IMR-90 (cell line): Measurements from ENCODE around the gene ATP2C2. TPM values are rescaled to one million over a fixed set of nuclear protein-coding genes. Genes with fewer than 3 reads are reported as not detected.

Experiments
- ATAC-seq: fragments of 200-7000 bp; cut with Tn5 transposase; 2 replicates; pipeline ENCODE4 v1.9.1; 2020; ENCODE audit warnings: low read depth, mild to moderate bottlenecking, moderate library complexity
- BruUV-seq: library from RNA; stranded (reverse); fragments of 400-500 nt; replicated peaks from 2 replicates; lab custom pipeline; 2021; lab: Mats Ljungman, UMichigan
- CTCF ChIA-PET: fragments of 300-600 bp; formaldehyde crosslinking; extraction: SDS; loops from one replicate; lab custom pipeline; 2021; ENCODE audit warnings: antibody characterized with exemption; lab: Yijun Ruan, JAX
- POLR2A ChIA-PET: fragments of 300-600 bp; sonication (Branson Sonifier 250); formaldehyde crosslinking; loops from one replicate; lab custom pipeline; 2022; ENCODE audit warnings: antibody characterized with exemption; ENCODE audit not compliant: unreplicated experiment; lab: Charles Lee
- DNase-seq: peaks from one replicate; pipeline ENCODE4 v3.0.0; 2013
- H2AFZ ChIP-seq: replicated peaks from 2 replicates; pipeline ENCODE3; 2013; ENCODE audit warnings: low read length, mild to moderate bottlenecking; ENCODE audit not compliant: poor library complexity
- H2AK5ac ChIP-seq: 2 replicates; pipeline ENCODE4 v1.6.1; 2013; ENCODE audit warnings: low read depth, low read length, inconsistent platforms
- H2AK9ac ChIP-seq: replicated peaks from 2 replicates; pipeline ENCODE3; 2013; ENCODE audit warnings: mild to moderate bottlenecking, low read depth, low read length, moderate library complexity; ENCODE audit not compliant: poor library complexity
- H2BK120ac ChIP-seq: 2 replicates; pipeline ENCODE4 v1.6.1; 2013; ENCODE audit warnings: low read depth, low read length, inconsistent platforms
- H2BK15ac ChIP-seq: 3 replicates; pipeline ENCODE4 v1.6.1; 2013; ENCODE audit warnings: low read depth, low read length, inconsistent platforms
- H2BK20ac ChIP-seq: 2 replicates; pipeline ENCODE4 v1.6.1; 2013; ENCODE audit warnings: low read depth, mild to moderate bottlenecking, inconsistent platforms, low read length, moderate library complexity
- H2BK5ac ChIP-seq: 2 replicates; pipeline ENCODE4 v1.6.1; 2013; ENCODE audit warnings: mild to moderate bottlenecking, low read depth, low read length, inconsistent platforms; ENCODE audit not compliant: poor library complexity, severe bottlenecking
- H3K14ac ChIP-seq: replicated peaks from 2 replicates; pipeline ENCODE4 v1.6.1; 2013; ENCODE audit warnings: low read depth, low read length, inconsistent platforms
- H3K18ac ChIP-seq: 2 replicates; pipeline ENCODE4 v1.6.1; 2013; ENCODE audit warnings: low read depth, low read length, control low read depth
- H3K23ac ChIP-seq: 2 replicates; pipeline ENCODE4 v1.6.1; 2013; ENCODE audit warnings: low read depth, low read length, inconsistent platforms
- H3K27ac ChIP-seq: 2 replicates; pipeline ENCODE4 v1.5.1; 2013; ENCODE audit warnings: mild to moderate bottlenecking, control low read depth, low read length; ENCODE audit not compliant: insufficient read depth
- H3K27me3 ChIP-seq: 2 replicates; pipeline ENCODE4 v1.6.1; 2013; ENCODE audit warnings: low read length; ENCODE audit not compliant: control insufficient read depth, insufficient read depth
- H3K36me3 ChIP-seq: 2 replicates; pipeline ENCODE4 v1.6.1; 2013; ENCODE audit warnings: low read length, mixed read lengths; ENCODE audit not compliant: control insufficient read depth, insufficient read depth
- H3K4ac ChIP-seq: 2 replicates; pipeline ENCODE4 v1.6.1; 2013; ENCODE audit warnings: low read depth, low read length, inconsistent platforms
- H3K4me1 ChIP-seq: 2 replicates; pipeline ENCODE4 v1.6.1; 2013; ENCODE audit warnings: low read length, mixed read lengths; ENCODE audit not compliant: control insufficient read depth, insufficient read depth
- H3K4me2 ChIP-seq: 2 replicates; pipeline ENCODE4 v1.6.1; 2013; ENCODE audit warnings: low read depth, mild to moderate bottlenecking, control low read depth, low read length, moderate library complexity
- H3K4me3 ChIP-seq: 2 replicates; pipeline ENCODE4 v1.5.1; 2013; ENCODE audit warnings: low read depth, mild to moderate bottlenecking, control low read depth, low read length, moderate library complexity; ENCODE audit not compliant: insufficient read depth
- H3K56ac ChIP-seq: 2 replicates; pipeline ENCODE4 v1.6.1; 2013; ENCODE audit warnings: low read length, inconsistent platforms; ENCODE audit not compliant: insufficient read depth; ENCODE audit errors: extremely low read depth
- H3K79me1 ChIP-seq, 2 experiments: 2 replicates each; pipeline ENCODE4 v1.6.1; 2013; ENCODE audit warnings: low read length in 2 of 2, inconsistent platforms in 1 of 2, low read depth in 1 of 2
- H3K9ac ChIP-seq: 2 replicates; pipeline ENCODE4 v1.6.1; 2013; ENCODE audit warnings: low read depth, low read length, control low read depth
- H3K9me1 ChIP-seq: 2 replicates; pipeline ENCODE4 v1.6.1; 2013; ENCODE audit warnings: low read length, inconsistent platforms; ENCODE audit not compliant: insufficient read depth
- H3K9me3 ChIP-seq: 2 replicates; pipeline ENCODE4 v1.6.1; 2013; ENCODE audit warnings: low read length; ENCODE audit not compliant: control insufficient read depth, insufficient read depth
- H4K20me1 ChIP-seq: 2 replicates; pipeline ENCODE4 v1.6.1; 2013; ENCODE audit warnings: low read length, inconsistent platforms; ENCODE audit not compliant: insufficient read depth
- H4K5ac ChIP-seq: 2 replicates; pipeline ENCODE4 v1.6.1; 2013; ENCODE audit warnings: mild to moderate bottlenecking, low read depth, low read length, control low read depth
- H4K8ac ChIP-seq, 2 experiments: 2 replicates each; pipeline ENCODE4 v1.6.1; 2013; ENCODE audit warnings: low read depth in 2 of 2, low read length in 2 of 2, control low read depth in 1 of 2, inconsistent platforms in 1 of 2
- H4K91ac ChIP-seq: 2 replicates; pipeline ENCODE4 v1.6.1; 2013; ENCODE audit warnings: low read depth, low read length, inconsistent platforms; ENCODE audit not compliant: insufficient read depth
- CEBPB ChIP-seq: IDR thresholded peaks from 2 replicates; pipeline ENCODE4 v1.6.1; 2012; ENCODE audit warnings: low read depth, low read length, improper control_type of control experiment
- CHD1 ChIP-seq: IDR thresholded peaks from 2 replicates; pipeline ENCODE4 v1.6.1; 2012; ENCODE audit warnings: low read depth, low read length, improper control_type of control experiment
- FOS ChIP-seq: fragments of 150-350 bp; IDR thresholded peaks from 2 replicates; pipeline ENCODE4 v1.6.1; 2016; ENCODE audit warnings: low read depth, low read length
- MAZ ChIP-seq: IDR thresholded peaks from 2 replicates; pipeline ENCODE4 v1.6.1; 2012; ENCODE audit warnings: low read depth, mild to moderate bottlenecking, low read length, improper control_type of control experiment, moderate library complexity, borderline replicate concordance
- MXI1 ChIP-seq: IDR thresholded peaks from 2 replicates; pipeline ENCODE4 v1.6.1; 2012; ENCODE audit warnings: low read depth, mild to moderate bottlenecking, low read length, moderate library complexity, borderline replicate concordance
- POLR2A ChIP-seq: IDR thresholded peaks from 2 replicates; pipeline ENCODE4 v1.6.1; 2012; ENCODE audit warnings: mild to moderate bottlenecking, low read depth, low read length
- RCOR1 ChIP-seq: IDR thresholded peaks from 2 replicates; pipeline ENCODE4 v1.6.1; 2012; ENCODE audit warnings: mild to moderate bottlenecking, low read length, improper control_type of control experiment; ENCODE audit not compliant: insufficient replicate concordance
- RFX5 ChIP-seq: IDR thresholded peaks from 2 replicates; pipeline ENCODE4 v1.8.0; 2012; ENCODE audit warnings: low read depth, mild to moderate bottlenecking, low read length, moderate library complexity
- WGBS, 2 experiments: methylation state at CpG; one replicate each; pipeline versions ENCODE4 v1.1.5 to v1.1.7; 2013; ENCODE audit warnings: missing lambda C conversion rate in 2 of 2; ENCODE audit not compliant: insufficient read length in 1 of 2; ENCODE audit errors: extremely low coverage in 2 of 2; 5-methylcytosine and 5-hydroxymethylcytosine counted together
- dilution Hi-C: fragments of 300-500 bp; cut with HindIII; formaldehyde crosslinking; loops from one replicate; pipeline ENCODE4 v1.14.3; 2018; ENCODE audit warnings: low sequenced_read_pairs; ENCODE audit not compliant: unreplicated experiment
- in situ Hi-C: fragments of 300-500 bp; cut with MboI; formaldehyde crosslinking; loops from 3 replicates; pipeline ENCODE4 v1.14.3; 2019; ENCODE audit warnings: low sequenced_read_pairs, inconsistent platforms, mixed read lengths
- intact Hi-C: fragments of 100-400 bp; cut with micrococcal nuclease; formaldehyde crosslinking; loops from 2 replicates; pipeline ENCODE4 v1.10.0; 2022
- polyA plus RNA-seq, 3 experiments: library from polyadenylated mRNA; depleted of rRNA; stranded (reverse); fragments of >200 nt; gene quantifications; 2 replicates each; pipeline ENCODE4 v1.2.3, GENCODE V29; 2012; ENCODE audit warnings: low replicate concordance in 1 of 3
- total RNA-seq: library from RNA; depleted of rRNA; stranded (reverse); fragments of >200 nt; gene quantifications from 2 replicates; pipeline ENCODE4 v1.2.3, GENCODE V29; 2012

ATP2C2 gene
- total and polyA plus RNA-seq, 2 of the 4 experiments (the other 2 are of a cell fraction): not detected

DNA sequence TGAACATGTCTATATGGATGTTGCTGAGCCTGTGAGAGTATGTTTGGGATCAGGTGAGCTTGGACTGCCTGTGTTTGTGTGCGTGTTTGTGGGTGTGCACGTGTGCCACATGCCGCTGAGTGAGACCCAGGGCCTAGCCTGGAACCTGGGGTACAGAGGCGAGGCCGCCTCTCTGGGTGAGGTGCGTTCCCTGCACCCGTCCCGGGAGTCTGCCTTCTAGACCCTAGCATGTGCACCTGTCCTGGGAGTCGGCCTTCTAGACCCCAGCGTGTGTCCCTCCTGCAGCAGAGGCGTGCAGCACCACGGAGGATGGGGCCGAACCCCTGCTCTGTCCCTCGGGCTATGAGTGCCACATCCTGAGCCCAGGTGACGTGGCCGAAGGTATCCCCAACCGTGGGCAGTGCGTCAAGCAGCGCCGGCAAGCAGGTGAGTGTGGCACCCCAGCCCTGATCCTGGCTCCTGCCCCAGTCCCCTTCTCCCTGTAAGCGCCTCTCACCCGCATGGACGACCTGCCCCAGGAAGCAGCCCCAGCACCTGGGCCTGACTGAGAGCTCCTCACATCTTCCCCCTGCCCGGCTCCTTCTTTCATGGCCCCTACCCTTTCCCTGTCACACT lies 49.1 kb upstream of the ATP2C2 start:
- H3K14ac ChIP-seq: no peak overlapping the region
- H3K27me3 ChIP-seq: no peaks in the 10 kb centered on the region
- dilution Hi-C loops (no loop called here), intact Hi-C loops (no loop called here), in situ Hi-C loops (no loop called here)
- H4K8ac ChIP-seq: no peak overlapping the region
- ATAC-seq (no peak), DNase-seq (no peak)
- no peaks in the 10 kb centered on the region for H4K20me1 ChIP-seq
- no peak overlapping the region for H3K4me3 ChIP-seq
- H2BK15ac ChIP-seq: no peak overlapping the region
- peaks cover 26% of the 10 kb centered on the region for H3K36me3 ChIP-seq
- ChIA-PET POLR2A (no interaction called here), CTCF (no interaction called here)
- BruUV-seq: no TSS peak
- peaks cover 4% of the 10 kb centered on the region for H3K9me3 ChIP-seq
- no peak overlapping the region for H3K9ac ChIP-seq
- WGBS, 2 experiments: 91% methylated on average over 12 of the region's 24 CpGs; no CpG with 5 or more reads in 1 of the 2 experiments
- H3K27ac ChIP-seq: no peak overlapping the region
- H2BK20ac ChIP-seq: no peak overlapping the region
- no peak overlapping the region for H3K23ac ChIP-seq
- no peak overlapping the region for H3K4me2 ChIP-seq
- peak overlapping the region; percentile 2 for H2AFZ ChIP-seq
- H2AK9ac ChIP-seq: no peak overlapping the region
- H2BK120ac ChIP-seq: no peak overlapping the region
- H4K5ac ChIP-seq: no peak overlapping the region
- TF ChIP-seq RCOR1: no peak
- no peak for TF ChIP-seq MAZ
- TF ChIP-seq POLR2A: no peak
- no peak for TF ChIP-seq CHD1
- no peak for TF ChIP-seq CEBPB
- no peak for TF ChIP-seq RFX5
- no peak for TF ChIP-seq FOS
- no peak for TF ChIP-seq MXI1
- H2AK5ac ChIP-seq: no peak overlapping the region
- no peak overlapping the region for H3K4ac ChIP-seq
- H3K56ac ChIP-seq: no peak overlapping the region
- no peak overlapping the region for H2BK5ac ChIP-seq
- no peaks in the 10 kb centered on the region; the same call in 1 of the 2 replicates for H3K4me1 ChIP-seq
- no peaks in the 10 kb centered on the region; a peak in 2 of 4 replicates for H3K79me1 ChIP-seq
- no peak overlapping the region for H4K91ac ChIP-seq
- H3K18ac ChIP-seq: no peak overlapping the region
- H3K9me1 ChIP-seq: no peaks in the 10 kb centered on the region
